Testis (tissue), 2 donors: ENCODE data around the gene ZBTB4.

Experiments used
- POLR2A ChIP-seq: fragments of 450-650 bp; IDR thresholded peaks from one replicate; pipeline ENCODE4 v1.6.1; 2017; ENCODE audit warnings: antibody characterized with exemption, mild to moderate bottlenecking, moderate library complexity
- TF ChIP-seq, protein P1 (sequence below), 3 experiments: fragments of 450-650 bp in 2 of 3; fragments of 200-600 bp in 1 of 3; sonication (generic) in 1 of 3; IDR thresholded peaks; one replicate each; pipeline ENCODE4 v1.5.1; 2016 to 2019; ENCODE audit warnings: antibody characterized with exemption in 3 of 3, mild to moderate bottlenecking in 2 of 3, moderate library complexity in 1 of 3

- TF ChIP-seq, protein P1, sequence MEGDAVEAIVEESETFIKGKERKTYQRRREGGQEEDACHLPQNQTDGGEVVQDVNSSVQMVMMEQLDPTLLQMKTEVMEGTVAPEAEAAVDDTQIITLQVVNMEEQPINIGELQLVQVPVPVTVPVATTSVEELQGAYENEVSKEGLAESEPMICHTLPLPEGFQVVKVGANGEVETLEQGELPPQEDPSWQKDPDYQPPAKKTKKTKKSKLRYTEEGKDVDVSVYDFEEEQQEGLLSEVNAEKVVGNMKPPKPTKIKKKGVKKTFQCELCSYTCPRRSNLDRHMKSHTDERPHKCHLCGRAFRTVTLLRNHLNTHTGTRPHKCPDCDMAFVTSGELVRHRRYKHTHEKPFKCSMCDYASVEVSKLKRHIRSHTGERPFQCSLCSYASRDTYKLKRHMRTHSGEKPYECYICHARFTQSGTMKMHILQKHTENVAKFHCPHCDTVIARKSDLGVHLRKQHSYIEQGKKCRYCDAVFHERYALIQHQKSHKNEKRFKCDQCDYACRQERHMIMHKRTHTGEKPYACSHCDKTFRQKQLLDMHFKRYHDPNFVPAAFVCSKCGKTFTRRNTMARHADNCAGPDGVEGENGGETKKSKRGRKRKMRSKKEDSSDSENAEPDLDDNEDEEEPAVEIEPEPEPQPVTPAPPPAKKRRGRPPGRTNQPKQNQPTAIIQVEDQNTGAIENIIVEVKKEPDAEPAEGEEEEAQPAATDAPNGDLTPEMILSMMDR (IDR thresholded peaks at IDR 0.05), result no peak
- no peak for TF ChIP-seq POLR2A
Measured at GRCh38 chr17:7445619-7445968, 33.8 kb downstream of the ZBTB4 start.
